ENCODE measurements around the gene WNT9A.

The WNT9A gene

DNA sequence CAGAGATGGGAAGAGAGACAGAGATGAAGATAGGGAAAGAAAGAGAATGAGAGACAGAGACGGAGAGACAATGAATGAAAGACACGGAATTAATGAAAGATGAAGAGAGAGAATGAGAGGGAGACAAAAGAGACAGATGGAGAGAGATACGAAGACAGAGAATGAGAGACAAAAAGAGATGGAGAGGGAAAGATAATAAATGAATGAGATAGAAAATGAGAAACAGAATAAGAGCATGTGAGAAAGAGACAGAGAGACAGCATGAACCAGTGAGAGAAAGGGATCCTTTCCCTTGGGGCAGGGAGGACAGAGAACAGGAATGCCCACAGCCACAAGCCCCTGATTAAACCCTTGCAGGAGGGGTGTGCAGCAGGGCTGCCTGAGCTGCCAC, 5.3 kb upstream of the WNT9A start:
- no peak for DNase-seq

DNA sequence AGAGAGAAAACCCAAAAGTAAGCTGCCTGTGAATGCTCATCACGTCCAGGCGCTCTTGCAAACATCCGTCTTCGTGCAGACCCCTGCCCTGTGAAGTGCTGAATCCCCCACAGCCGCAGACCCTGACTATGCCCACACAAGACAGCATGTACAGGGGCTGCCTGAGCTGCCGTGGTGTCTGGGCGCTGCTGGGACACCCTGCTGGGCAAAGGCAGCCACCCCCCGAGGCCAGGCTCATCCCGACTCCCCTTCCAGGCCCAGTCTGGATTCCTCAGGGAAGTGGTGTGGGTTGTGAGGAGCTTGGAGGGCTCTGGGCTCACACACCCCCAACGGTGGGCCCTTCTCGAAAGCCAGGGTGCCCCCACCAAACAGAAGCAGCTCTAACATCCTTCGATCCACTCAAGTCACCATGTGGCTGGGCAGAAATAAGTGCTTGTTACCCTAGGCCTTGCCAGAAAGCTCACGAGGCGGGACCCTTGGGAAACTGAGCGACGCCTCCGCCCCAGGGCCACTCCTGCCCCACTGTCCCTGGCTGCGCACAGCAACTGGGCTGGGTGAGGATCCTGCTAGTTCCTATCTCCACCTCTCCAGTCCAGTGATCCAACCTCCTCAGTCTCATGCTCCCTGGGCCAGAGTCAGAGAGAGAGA, 4.8 kb upstream of the WNT9A start:
- no peak for DNase-seq

DNA sequence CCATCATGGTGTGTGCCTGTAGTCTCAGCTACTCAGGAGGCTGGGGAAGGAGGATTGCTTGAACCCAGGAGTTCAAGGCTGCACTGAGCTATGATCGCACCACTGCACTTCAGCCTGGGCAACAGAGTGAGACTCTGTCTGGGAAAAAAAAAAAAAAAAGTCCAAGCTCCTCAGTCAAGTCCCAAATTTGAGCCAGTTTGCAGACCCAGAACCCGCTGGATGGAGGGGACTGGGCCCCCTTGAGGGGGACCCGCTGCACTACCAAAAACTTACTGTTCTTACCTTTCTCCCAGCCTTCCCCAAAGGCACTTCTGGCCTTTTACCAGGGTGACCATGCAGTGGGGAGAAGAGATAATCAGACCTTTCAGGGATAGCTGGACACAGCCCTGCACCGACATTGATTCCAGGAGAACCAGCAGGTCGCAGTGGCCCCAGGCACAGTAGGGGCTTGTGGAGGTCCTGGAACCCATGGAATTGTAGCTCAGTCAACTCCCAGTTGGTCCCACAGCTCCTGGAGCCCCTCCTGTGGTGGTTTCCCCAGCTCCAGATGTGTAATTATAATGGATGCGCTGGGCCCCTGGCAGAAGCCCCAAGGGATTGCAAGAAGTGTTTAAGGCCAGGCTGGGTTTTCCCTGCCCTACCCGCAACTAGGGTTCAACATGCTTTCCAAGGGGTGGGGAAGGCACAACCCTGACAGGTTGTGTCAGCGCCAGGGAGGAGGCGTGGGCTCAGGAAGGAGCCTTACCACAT, 4.1 kb upstream of the WNT9A start:
- no peak for DNase-seq

DNA sequence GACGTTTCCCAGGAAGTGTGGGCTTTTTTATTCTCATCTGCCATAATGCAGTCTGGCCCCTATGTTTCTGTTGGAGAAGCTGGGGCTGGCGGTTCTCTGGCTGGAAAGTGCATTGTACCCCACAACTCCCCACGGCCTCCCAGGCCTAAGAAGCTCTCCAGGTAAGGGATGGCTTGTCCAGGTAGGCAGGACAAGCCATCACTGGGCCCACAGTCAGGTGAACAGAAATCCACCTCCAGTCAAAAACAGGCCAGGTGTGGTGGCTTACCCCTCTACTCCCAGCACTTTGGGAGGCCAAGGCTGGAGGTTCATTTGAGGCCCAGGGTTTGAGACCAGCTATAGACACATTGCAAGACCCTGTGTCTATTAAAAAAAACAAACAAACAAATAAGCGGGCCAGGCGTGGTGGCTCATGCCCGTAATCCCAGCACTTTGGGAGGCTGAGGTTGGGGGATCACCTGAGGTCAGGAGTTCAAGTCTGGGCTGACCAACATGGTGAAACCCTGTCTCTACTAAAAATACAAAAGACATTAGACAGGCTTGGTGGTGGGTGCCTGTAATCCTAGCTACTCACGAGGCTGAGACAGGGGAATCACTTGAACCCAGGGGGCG, 3.1 kb upstream of the WNT9A start:
- DNase-seq = no peak

DNA sequence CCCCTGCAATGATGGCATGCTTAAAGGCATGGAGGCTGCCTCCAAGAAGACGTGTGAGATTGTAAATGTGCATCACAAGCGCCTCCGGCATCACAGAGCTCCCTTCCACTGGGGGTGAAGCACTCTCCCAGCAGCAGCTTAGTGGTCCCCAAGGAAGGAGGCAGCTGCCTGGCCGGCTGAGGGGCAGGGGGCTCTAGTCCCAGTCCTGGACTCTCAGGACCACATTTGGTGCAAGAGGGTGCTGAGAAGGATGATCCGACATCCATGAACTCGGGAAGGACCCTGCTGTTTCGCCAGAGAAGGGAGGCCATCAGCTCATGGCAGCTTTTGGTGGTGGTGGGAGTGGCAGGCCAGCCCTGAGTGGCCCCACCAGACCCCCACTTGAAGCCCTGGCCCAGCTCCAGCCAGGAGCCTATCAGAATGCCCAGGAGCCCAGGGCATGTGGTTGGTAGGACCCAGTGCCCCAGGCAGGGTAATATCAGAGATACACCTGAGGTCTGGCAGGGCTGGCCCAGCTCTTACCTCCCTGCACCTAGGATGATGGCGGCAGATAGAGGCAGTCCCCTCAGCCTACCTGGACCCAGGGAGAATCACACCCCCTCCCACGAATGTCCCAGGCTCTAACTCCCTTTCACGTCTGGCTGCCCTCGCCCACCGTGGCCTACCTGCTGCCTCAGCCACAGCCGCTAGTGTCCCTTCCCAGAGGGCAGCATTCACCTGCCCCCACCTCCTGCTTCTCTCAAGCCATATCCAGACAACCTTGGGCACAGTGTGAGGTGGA, 2.4 kb upstream of the WNT9A start:
- no peak for DNase-seq

DNA sequence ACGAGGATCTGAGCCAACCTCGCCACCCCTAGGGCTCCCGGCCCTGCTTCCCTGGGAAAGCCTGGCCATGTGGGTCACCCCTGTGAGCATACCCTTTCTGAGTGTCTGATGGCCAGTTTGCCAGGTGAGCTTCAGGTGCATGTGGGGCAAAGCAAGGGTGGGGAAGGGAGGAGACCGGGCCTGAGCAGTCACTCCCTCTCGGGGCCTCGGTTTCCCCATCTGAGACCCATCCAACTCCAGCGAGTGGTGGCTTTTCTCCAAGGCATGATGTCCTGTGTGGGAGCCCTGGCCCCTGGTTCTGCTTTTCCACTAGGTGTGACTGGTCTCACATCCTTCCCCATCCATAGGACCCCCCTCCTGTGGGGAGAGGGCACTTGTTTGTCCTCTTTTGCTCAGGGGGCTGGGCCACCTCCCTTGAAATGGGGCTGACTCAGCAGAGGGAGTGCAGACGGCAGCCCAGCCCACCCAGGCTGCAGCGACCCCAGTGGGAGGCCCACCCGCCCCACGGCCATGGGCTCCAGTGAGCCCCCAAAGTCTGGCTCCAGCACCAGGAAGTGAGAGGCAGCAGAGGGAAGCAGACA, 1.7 kb upstream of the WNT9A start:
- no peak for DNase-seq

GRCh38 chr1:227948493-227949260, 945 bp upstream of the WNT9A start:
- no peak for DNase-seq

- no peak for DNase-seq
Observed at GRCh38 chr1:227947386-227947675, 401 bp downstream of the WNT9A start.

- peak; percentile 70 for DNase-seq
Observed at GRCh38 chr1:227946624-227947385, 927 bp downstream of the WNT9A start.

GRCh38 chr1:227945891-227946623, 1.7 kb downstream of the WNT9A start:
- DNase-seq = peak; percentile 70

DNA sequence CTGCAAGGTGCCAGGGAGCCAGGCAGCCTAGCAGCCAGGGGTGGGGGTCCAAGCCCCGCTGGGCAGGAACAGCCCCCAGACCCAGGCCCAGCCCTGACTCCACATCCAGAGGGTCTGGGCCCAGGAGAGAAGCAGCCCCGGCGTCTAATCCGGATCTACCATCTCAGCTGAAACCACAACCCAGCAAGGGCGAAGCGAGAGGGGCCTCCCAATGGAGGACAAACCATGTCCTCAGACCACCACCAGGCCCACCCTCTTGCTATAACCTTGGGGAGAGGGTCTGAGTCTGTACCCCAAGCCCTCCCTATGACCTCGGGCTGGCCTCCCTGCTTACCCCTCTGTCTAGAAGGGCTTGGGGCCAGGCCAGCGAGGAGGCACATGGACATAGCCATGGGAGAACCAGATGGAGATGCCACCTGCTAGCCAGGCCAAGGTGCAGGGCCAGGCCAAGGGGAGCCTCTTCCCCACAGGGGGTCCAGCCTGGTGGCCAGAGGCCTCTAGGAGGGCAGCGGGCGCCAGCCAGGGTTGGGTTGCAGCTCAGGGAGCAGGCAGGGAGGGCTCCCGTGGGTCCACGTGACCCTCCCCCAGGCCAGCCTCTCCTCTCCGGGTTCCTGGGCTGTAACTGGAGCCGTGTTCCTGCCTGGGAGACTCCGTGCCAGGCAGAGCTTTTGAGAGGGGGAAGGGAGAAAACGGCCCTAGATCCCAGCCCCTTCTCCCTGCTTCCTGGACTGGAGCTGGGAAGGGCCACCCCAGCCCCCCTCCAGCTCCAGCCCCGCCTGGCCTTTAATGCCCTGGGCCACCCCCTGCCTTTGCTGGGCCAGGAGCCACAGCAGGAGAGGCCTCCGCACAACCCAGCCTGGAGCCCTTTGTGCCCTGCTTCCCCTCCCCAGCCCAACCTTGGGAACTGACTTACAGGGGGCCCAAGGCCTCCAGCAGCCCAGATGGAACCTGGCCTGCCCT, 2.5 kb downstream of the WNT9A start:
- DNase-seq = peak; percentile 59

- no peak for DNase-seq
Observed at GRCh38 chr1:227944090-227944930, 3.4 kb downstream of the WNT9A start.

DNA sequence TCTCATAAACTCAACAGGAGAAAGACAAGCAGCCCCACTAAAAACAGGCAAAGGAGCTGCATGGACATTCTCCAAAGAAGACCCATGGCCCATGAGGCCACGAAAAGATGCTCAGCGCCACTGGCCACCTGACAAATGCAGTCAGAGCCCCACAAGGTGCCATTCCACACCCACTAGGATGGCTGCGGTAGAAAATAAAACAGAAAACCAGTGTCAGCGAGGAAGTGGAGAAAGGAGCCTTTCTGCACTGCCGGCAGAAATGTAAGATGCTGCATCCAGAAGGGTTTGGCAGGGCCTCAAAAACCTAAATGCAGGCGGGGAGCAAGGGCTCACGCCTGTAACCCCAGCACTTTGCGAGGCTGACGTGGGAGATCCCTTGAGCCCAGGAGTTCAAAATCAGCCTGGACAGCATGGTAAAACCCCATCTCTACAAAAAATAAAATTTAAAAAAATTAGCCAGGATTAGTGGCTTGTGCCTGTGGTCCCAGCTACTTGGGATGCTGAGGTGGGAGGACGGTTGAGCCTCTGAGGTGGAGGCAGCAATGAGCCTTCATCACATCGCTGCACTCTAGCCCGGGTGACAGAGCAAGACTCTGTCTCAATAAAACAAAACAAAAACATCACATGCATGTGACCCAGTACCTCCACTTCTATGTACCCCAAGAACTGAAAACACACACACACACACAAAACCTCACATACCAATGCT, 4.2 kb downstream of the WNT9A start:
- DNase-seq = no peak

- DNase-seq = no peak
Observed at GRCh38 chr1:227942716-227943261, 4.9 kb downstream of the WNT9A start.

GRCh38 chr1:227942021-227942715, 5.6 kb downstream of the WNT9A start:
- no peak for DNase-seq

DNA sequence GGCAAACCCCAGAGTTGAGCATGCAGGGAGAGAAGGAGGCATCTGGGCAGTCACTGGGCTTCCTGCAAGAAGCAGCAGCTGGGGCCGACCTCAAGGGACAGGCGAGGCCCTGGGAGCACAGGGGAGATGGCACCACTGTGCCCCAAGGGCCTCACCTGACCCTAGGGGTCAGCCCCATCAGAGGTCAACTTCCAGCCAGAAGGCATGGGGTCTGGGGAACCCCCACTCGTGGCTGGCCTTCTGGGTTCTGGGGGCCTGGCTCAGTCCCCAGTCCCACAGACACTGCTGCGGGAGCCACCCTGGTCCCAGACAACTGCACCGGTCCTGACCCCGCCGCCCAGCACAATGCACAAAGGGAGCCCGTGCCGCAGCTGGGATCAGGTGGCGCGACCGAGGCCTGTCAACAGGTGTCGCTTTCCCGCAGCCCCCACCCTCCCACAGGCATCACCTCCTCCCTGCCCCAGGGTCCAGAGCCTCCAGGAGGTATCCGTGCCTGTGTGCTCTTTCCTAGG, 6.2 kb downstream of the WNT9A start:
- no peak for DNase-seq

- DNase-seq = no peak
Observed at GRCh38 chr1:227940791-227941241, 6.9 kb downstream of the WNT9A start.

Measured in NCI-H2171 treated with DMSO at 0.1 percent for 48 hours (cell line).